ENCODE data around the gene VENTX. TPM values are rescaled to one million over a fixed set of nuclear protein-coding genes. Genes with fewer than 3 reads are reported as not detected.

VENTX gene
- total and polyA plus RNA-seq, 2 of the 4 experiments (the other 2 are of a cell fraction): not detected

- no peak for TF ChIP-seq POLR2A (IDR thresholded peaks at IDR 0.05; ENCODE audit: low read depth, low read length)
- no peak for TF ChIP-seq BHLHE40 (IDR thresholded peaks at IDR 0.05; ENCODE audit: low read depth, low read length)
- TF ChIP-seq RAD21 (IDR thresholded peaks at IDR 0.05; ENCODE audit: low read length): no peak
- no peak for TF ChIP-seq USF2 (IDR thresholded peaks at IDR 0.05; ENCODE audit: low read depth, low read length)
- no peak for TF ChIP-seq MAZ (IDR thresholded peaks at IDR 0.05; ENCODE audit: borderline replicate concordance, low read depth, low read length)
- TF ChIP-seq CEBPB (IDR thresholded peaks at IDR 0.05; ENCODE audit: low read depth, low read length): no peak
- no peak for TF ChIP-seq FOS (IDR thresholded peaks at IDR 0.05; ENCODE audit: low read depth, low read length)
- Histone ChIP-seq H3K36me3 (ENCODE audit: control insufficient read depth, insufficient read depth, low read length) (no peaks in the 10 kb centered on the region), H3K4me3 (ENCODE audit: insufficient read depth, low read depth, low read length) (no peak overlapping the region), H2BK120ac (ENCODE audit: low read depth, low read length) (no peak overlapping the region), H2BK5ac (ENCODE audit: low read depth, low read length, poor library complexity, severe bottlenecking) (no peak overlapping the region), H3K56ac (ENCODE audit: extremely low read depth, insufficient read depth, low read length) (no peak overlapping the region), H2BK20ac (ENCODE audit: low read depth, low read length) (0 out of 2 replicates have a peak overlapping the region, but pooled peaks have one; percentile 40), H3K9ac (ENCODE audit: low read depth, low read length) (no peak overlapping the region), H2BK15ac (ENCODE audit: low read depth, low read length) (no peak overlapping the region; the same call in 2 of the 3 replicates), H2AK9ac (replicated peaks; ENCODE audit: low read depth, low read length, poor library complexity) (no peak overlapping the region), H4K5ac (ENCODE audit: low read depth, low read length) (no peak overlapping the region), H4K8ac (ENCODE audit: low read depth in 2 of 2, low read length in 2 of 2) (no peak overlapping the region), H3K27ac (ENCODE audit: insufficient read depth, low read length) (no peak overlapping the region), H3K9me3 (ENCODE audit: control insufficient read depth, insufficient read depth, low read length) (no peaks in the 10 kb centered on the region), H3K27me3 (ENCODE audit: control insufficient read depth, insufficient read depth, low read length) (peaks cover 10% of the 10 kb centered on the region), H4K91ac (ENCODE audit: insufficient read depth, low read depth, low read length) (no peak overlapping the region), H2AK5ac (ENCODE audit: low read depth, low read length) (peak overlapping the region; percentile 60; the same call in 1 of the 2 replicates), H3K4me2 (ENCODE audit: low read depth, low read length) (no peak overlapping the region), H3K23ac (ENCODE audit: low read depth, low read length) (no peak overlapping the region), H3K79me1 (ENCODE audit: low read depth in 1 of 2, low read length in 2 of 2) (no peaks in the 10 kb centered on the region), H3K9me1 (ENCODE audit: insufficient read depth, low read length) (peaks cover 3% of the 10 kb centered on the region), H3K4ac (ENCODE audit: low read depth, low read length) (no peak overlapping the region; the same call in 1 of the 2 replicates), H4K20me1 (ENCODE audit: insufficient read depth, low read length) (no peaks in the 10 kb centered on the region), H3K14ac (replicated peaks; ENCODE audit: low read depth, low read length) (no peak overlapping the region), H3K4me1 (ENCODE audit: control insufficient read depth, insufficient read depth, low read length) (peaks cover 12% of the 10 kb centered on the region), H2AFZ (replicated peaks; ENCODE audit: low read length, poor library complexity) (peak overlapping the region; percentile 15), H3K18ac (ENCODE audit: low read depth, low read length) (no peak overlapping the region)
- no peak for DNase-seq
- BruUV-seq (replicated peaks): no TSS peak
- ATAC-seq (ENCODE audit: low read depth): no peak
- dilution Hi-C loops (cut with HindIII; ENCODE audit: low sequenced_read_pairs, unreplicated experiment) (no loop called here), intact Hi-C loops (cut with micrococcal nuclease) (loop anchor here (5.0 kb wide), 1 partner anchor 107 kb away; no protein-coding TSS in a partner anchor), in situ Hi-C loops (cut with MboI; ENCODE audit: low sequenced_read_pairs) (loop anchor here (25.0 kb wide), 1 partner anchor 592 kb away; no protein-coding TSS in a partner anchor)
- ChIA-PET CTCF (no interaction called here), POLR2A (ENCODE audit: unreplicated experiment) (no interaction called here)
- 62% methylated on average over 12 of the region's 13 CpGs; no CpG with 5 or more reads in 1 of the 2 experiments for WGBS, 2 experiments (ENCODE audit: extremely low coverage in 2 of 2, insufficient read length in 1 of 2)
Observed at GRCh38 chr10:133254421-133255120, 16.9 kb downstream of the VENTX start.
